T-helper 1 cell (primary cell): Measurements from ENCODE around the gene LSM7.

Source experiments
- DNase-seq, 5 donors: peaks; one replicate each; pipeline ENCODE4 v3.0.0-alpha.2; 2012 to 2020
- total RNA-seq, 4 donors: gene quantifications; one replicate each; lab custom pipeline; 2026; lab: John Stamatoyannopoulos, UW

LSM7 gene
- 20.1 to 33.3 (median 23.6) reads per million in 4 donors for total RNA-seq

- peak; percentile 86 to 94 (median 89) for DNase-seq
These were observed at the start of gene LSM7, which contains the start of gene SPPL2B for GRCh38 chr19:2328401-2329148. TSS of gene LSM7 (minus strand) at chr19:2328586. CDS start at chr19:2328566, 20 bp downstream. TSS of gene SPPL2B (plus strand) at chr19:2328684. CDS start at chr19:2328710, 26 bp downstream.

GRCh38 chr19:2376784-2377519 is 48.6 kb upstream of the LSM7 start:
- DNase-seq, result no peak

- DNase-seq, result no peak
These were observed 47.2 kb upstream of the LSM7 start for GRCh38 chr19:2375353-2376121.

- DNase-seq, result no peak
These were observed 46.4 kb upstream of the LSM7 start for GRCh38 chr19:2374808-2375207.

- no peak for DNase-seq
These were observed 43.8 kb upstream of the LSM7 start for GRCh38 chr19:2372076-2372612.

GRCh38 chr19:2371656-2372055 is 43.3 kb upstream of the LSM7 start:
- DNase-seq, result no peak

GRCh38 chr19:2365201-2365970 is 37.0 kb upstream of the LSM7 start:
- no peak for DNase-seq

- DNase-seq, result no peak
These were observed 35.0 kb upstream of the LSM7 start for GRCh38 chr19:2363419-2363818.

- DNase-seq, result no peak
These were observed 34.5 kb upstream of the LSM7 start for GRCh38 chr19:2362970-2363300.

GRCh38 chr19:2362046-2362969 is 33.9 kb upstream of the LSM7 start:
- DNase-seq, result no peak

GRCh38 chr19:2361246-2362045 is 33.1 kb upstream of the LSM7 start:
- DNase-seq, result no peak

GRCh38 chr19:2360833-2361232 is 32.4 kb upstream of the LSM7 start:
- DNase-seq, result no peak

GRCh38 chr19:2359992-2360685 is 31.8 kb upstream of the LSM7 start, which contains the start of gene TMPRSS9:
TSS of gene TMPRSS9 (plus strand) at chr19:2360265. CDS start at chr19:2389786, 29,521 bp downstream.
- DNase-seq, result no peak

GRCh38 chr19:2358548-2359173 is 30.3 kb upstream of the LSM7 start:
- DNase-seq, result no peak

- DNase-seq, result no peak
These were observed 29.2 kb upstream of the LSM7 start for GRCh38 chr19:2357279-2358206.

GRCh38 chr19:2356036-2356646 is 27.8 kb upstream of the LSM7 start:
- DNase-seq, result no peak
